Psoas muscle (tissue), 8 donors: Measurements from ENCODE around the gene PLEKHM3. TPM values are rescaled to one million over a fixed set of nuclear protein-coding genes. Genes with fewer than 3 reads are reported as not detected.

ENCODE experiments used
- ATAC-seq, 4 donors: fragments of 200-7000 bp; cut with Tn5 transposase; one replicate each; pipeline ENCODE4 v1.9.1; 2020; ENCODE audit warnings: moderate library complexity in 3 of 4, mild to moderate bottlenecking in 2 of 4
- DNase-seq, 2 donors: peaks; one replicate each; pipeline ENCODE4 v3.0.0-alpha.2; 2020
- H3K27ac ChIP-seq: fragments of 200-600 bp; one replicate; pipeline ENCODE4 v1.8.0; 2022
- H3K27me3 ChIP-seq, 3 donors: fragments of 200-600 bp in 1 of 3; one replicate each; pipeline versions ENCODE4 v1.6.1 to v1.8.0; 2013 to 2022; ENCODE audit warnings: low read length in 2 of 3, mild to moderate bottlenecking in 2 of 3, moderate library complexity in 1 of 3; ENCODE audit not compliant: insufficient read depth in 3 of 3
- H3K36me3 ChIP-seq, 2 donors: fragments of 200-600 bp in 1 of 2; one replicate each; pipeline versions ENCODE4 v1.6.1 to v1.8.0; 2013 to 2022; ENCODE audit warnings: low read depth in 1 of 2, mild to moderate bottlenecking in 1 of 2, moderate library complexity in 1 of 2; ENCODE audit not compliant: insufficient read depth in 1 of 2
- H3K4me1 ChIP-seq: fragments of 200-600 bp; one replicate; pipeline ENCODE4 v1.8.0; 2022
- H3K4me3 ChIP-seq: fragments of 200-600 bp; one replicate; pipeline ENCODE4 v1.8.0; 2022; ENCODE audit warnings: mild to moderate bottlenecking
- H3K9me3 ChIP-seq: fragments of 200-600 bp; one replicate; pipeline ENCODE4 v1.8.0; 2022
- CTCF ChIP-seq: fragments of 200-600 bp; IDR thresholded peaks from one replicate; pipeline ENCODE4 v1.8.0; 2022; ENCODE audit warnings: antibody characterized with exemption
- WGBS, 3 donors: extraction: QIAGEN DNeasy Blood & Tissue Kit; methylation state at CpG; one replicate each; pipeline versions ENCODE4 v1.1.6 to v1.1.7; 2013; 5-methylcytosine and 5-hydroxymethylcytosine counted together
- intact Hi-C, 2 donors: fragments of 100-400 bp; cut with DNase I; formaldehyde crosslinking; loops; one replicate each; pipeline versions ENCODE4 v1.11.0 to v1.14.2; 2022
- polyA plus RNA-seq, 3 donors: library from polyadenylated mRNA; stranded (reverse); fragments of 200-250 nt; gene quantifications; one replicate each; pipeline ENCODE4 v1.2.3, GENCODE V29; 2013
- total RNA-seq, 4 donors: library from RNA; stranded (reverse); fragmentation: NEBNext Ultra II Directional in 2 of 4; extraction: Animal tissue kit (Norgen Biotek cat#: 25700) in 2 of 4; gene quantifications; one replicate each; pipeline versions ENCODE4 v1.2.1 to v1.2.4, GENCODE V29; 2021 to 2023
- donor health status: healthy with polysubstance abuse.
- donor health status: DM: no; HTN: no; CAD: no; lungs with moderate emphysema.
- donor health status: Bipolar disorder and iron deficiency.
- donor health status: healthy.
- donor health status: DM: yes; HTN: yes; CAD: no.
- donor health status: DM: no; HTN: no; CAD: no.
- donor health status: DM: no; HTN: no; CAD: no.
- donor health status: DM: yes; HTN: yes; CAD: no.

PLEKHM3 gene
- total and polyA plus RNA-seq, 7 donors: 1.1 to 5.7 (median 4.0) TPM

- intact Hi-C loops: no loop called here
- Histone ChIP-seq H3K9me3 (no peaks in the 10 kb centered on the region), H3K36me3 (no peaks in the 10 kb centered on the region), H3K27me3 (no peaks in the 10 kb centered on the region), H3K4me1 (peaks cover 13% of the 10 kb centered on the region), H3K27ac (no peak overlapping the region), H3K4me3 (no peak overlapping the region)
- TF ChIP-seq CTCF: no peak
- WGBS, 3 donors: 96 to 97% (median 96%) methylated on average over 2 of the region's 2 CpGs
- DNase-seq (no peak), ATAC-seq (no peak)
Measured at GRCh38 chr2:207871911-207872310, 153.4 kb downstream of the PLEKHM3 start.

GRCh38 chr2:207871506-207871905, 153.8 kb downstream of the PLEKHM3 start:
- Histone ChIP-seq H3K36me3 (no peaks in the 10 kb centered on the region), H3K4me1 (peaks cover 13% of the 10 kb centered on the region), H3K4me3 (no peak overlapping the region), H3K27ac (no peak overlapping the region), H3K9me3 (no peaks in the 10 kb centered on the region), H3K27me3 (no peaks in the 10 kb centered on the region)
- WGBS, 3 donors: 82 to 93% (median 85%) methylated on average over 1 of the region's 1 CpG
- intact Hi-C loops: no loop called here
- no peak for DNase-seq
- ATAC-seq: no peak
- no peak for TF ChIP-seq CTCF

- H3K27ac ChIP-seq: no peak overlapping the region
- peaks cover 13% of the 10 kb centered on the region for H3K4me1 ChIP-seq
- H3K27me3 ChIP-seq: no peaks in the 10 kb centered on the region
- TF ChIP-seq CTCF: no peak
- intact Hi-C loops: no loop called here
- no peaks in the 10 kb centered on the region for H3K9me3 ChIP-seq
- no peak for DNase-seq
- no peaks in the 10 kb centered on the region for H3K36me3 ChIP-seq
- 90 to 100% (median 96%) methylated on average over 4 of the region's 4 CpGs for WGBS, 3 donors
- H3K4me3 ChIP-seq: no peak overlapping the region
- no peak for ATAC-seq
Measured at GRCh38 chr2:207870814-207871213, 154.5 kb downstream of the PLEKHM3 start.

GRCh38 chr2:207869784-207870778, 155.2 kb downstream of the PLEKHM3 start:
- H3K36me3 ChIP-seq: no peaks in the 10 kb centered on the region
- intact Hi-C loops: no loop called here
- no peaks in the 10 kb centered on the region for H3K9me3 ChIP-seq
- WGBS, 3 donors: 68 to 93% (median 77%) methylated on average over 7 of the region's 7 CpGs
- H3K27ac ChIP-seq: peak overlapping the region; percentile 11
- DNase-seq (no peak), ATAC-seq (peak in 1 of 4 donors; percentile 53)
- H3K4me3 ChIP-seq: no peak overlapping the region
- H3K4me1 ChIP-seq: peaks cover 13% of the 10 kb centered on the region
- no peaks in the 10 kb centered on the region for H3K27me3 ChIP-seq
- TF ChIP-seq CTCF: no peak
